COLO668 (cell line): ENCODE measurements around the gene SLC7A10.
A peak's percentile ranks its signal among the peaks of the same experiment; 100 is the strongest.

Source experiments
- DNase-seq: peaks from one replicate; lab custom pipeline; 2025; ENCODE audit not compliant: unreplicated experiment; lab: John Stamatoyannopoulos, UW

The SLC7A10 gene

GRCh38 chr19:33225458-33225926 lies at the start of gene SLC7A10:
TSS of gene SLC7A10 (minus strand) at chr19:33225850. CDS start at chr19:33225703, 147 bp downstream.
- DNase-seq = no peak

GRCh38 chr19:33274663-33275558 lies 49.3 kb upstream of the SLC7A10 start:
- no peak for DNase-seq

- peak; percentile 2 for DNase-seq
Measured at GRCh38 chr19:33273881-33274662, 48.4 kb upstream of the SLC7A10 start.

GRCh38 chr19:33273065-33273736 lies 47.6 kb upstream of the SLC7A10 start:
- DNase-seq = no peak

GRCh38 chr19:33271246-33272021 lies 45.8 kb upstream of the SLC7A10 start:
- no peak for DNase-seq

GRCh38 chr19:33270769-33271168 lies 45.1 kb upstream of the SLC7A10 start:
- DNase-seq = no peak

GRCh38 chr19:33269016-33269415 lies 43.4 kb upstream of the SLC7A10 start:
- DNase-seq = no peak

- no peak for DNase-seq
Measured at GRCh38 chr19:33268162-33268991, 42.7 kb upstream of the SLC7A10 start.

- DNase-seq = no peak
Measured at GRCh38 chr19:33267706-33268105, 42.1 kb upstream of the SLC7A10 start.

GRCh38 chr19:33266974-33267484 lies 41.4 kb upstream of the SLC7A10 start:
- DNase-seq = no peak

- DNase-seq = no peak
Measured at GRCh38 chr19:33264881-33265445, 39.3 kb upstream of the SLC7A10 start.

- no peak for DNase-seq
Measured at GRCh38 chr19:33263325-33264023, 37.8 kb upstream of the SLC7A10 start.

- DNase-seq = no peak
Measured at GRCh38 chr19:33261511-33262189, 36.0 kb upstream of the SLC7A10 start.

GRCh38 chr19:33260628-33261418 lies 35.2 kb upstream of the SLC7A10 start:
- DNase-seq = no peak

- DNase-seq = no peak
Measured at GRCh38 chr19:33259539-33259938, 33.9 kb upstream of the SLC7A10 start.

GRCh38 chr19:33257828-33258227 lies 32.2 kb upstream of the SLC7A10 start:
- no peak for DNase-seq

- no peak for DNase-seq
Measured at GRCh38 chr19:33256261-33256660, 30.6 kb upstream of the SLC7A10 start.
